HCT116 (cell line): Measurements from ENCODE around the gene PRLH. TPM values are rescaled to one million over a fixed set of nuclear protein-coding genes. Genes with fewer than 3 reads are reported as not detected.
A peak's percentile ranks its signal among the peaks of the same experiment; 100 is the strongest.

Experiments
- ATAC-seq: fragments of 200-7000 bp; cut with Tn5 transposase; 2 replicates; pipeline ENCODE4 v1.9.1; 2020; ENCODE audit warnings: mild to moderate bottlenecking, moderate library complexity
- BruUV-seq: library from RNA; stranded (reverse); fragments of 400-500 nt; replicated peaks from 2 replicates; lab custom pipeline; 2021; lab: Mats Ljungman, UMichigan
- CTCF ChIA-PET: fragments of 300-600 bp; sonication (Branson Sonifier 250); formaldehyde crosslinking; loops from one replicate; lab custom pipeline; 2021; ENCODE audit warnings: antibody characterized with exemption; lab: Charles Lee
- POLR2A ChIA-PET: fragments of 300-600, 350-600 bp; sonication (Branson Sonifier 250); formaldehyde crosslinking; loops from one replicate; lab custom pipeline; 2021; ENCODE audit warnings: antibody characterized with exemption; lab: Charles Lee
- RAD21 ChIA-PET, 2 experiments: fragments of 300-600 bp; sonication (Branson Sonifier 250); formaldehyde crosslinking; loops; one replicate each; lab custom pipeline; 2023; ENCODE audit warnings: low total read pairs in 2 of 2; ENCODE audit not compliant: uncharacterized antibody in 2 of 2, unreplicated experiment in 2 of 2, low non-redundant PET in 1 of 2; lab: Charles Lee
- DNase-seq: peaks from one replicate; pipeline ENCODE4 v3.0.0-alpha.2; 2010; ENCODE audit warnings: low read depth, low spot score
- H2AFZ ChIP-seq: fragments of 200-600 bp; shearing (Covaris generic), sonication (generic); 2 replicates; pipeline ENCODE4 v1.6.1; 2017; ENCODE audit warnings: low read depth, mixed run types, mixed read lengths, antibody characterized with exemption, low read length; ENCODE audit not compliant: poor library complexity, severe bottlenecking
- H3K27ac ChIP-seq: 2 replicates; pipeline ENCODE4 v1.5.1; 2012; ENCODE audit warnings: low read depth, low read length
- H3K27me3 ChIP-seq: fragments of 200-600 bp; sonication (generic); 2 replicates; pipeline ENCODE4 v1.6.1; 2016; ENCODE audit warnings: mixed run types, low read length, mixed read lengths; ENCODE audit not compliant: insufficient read depth
- H3K36me3 ChIP-seq, 2 experiments: fragments of 200-500 bp in 1 of 2; fragments of 200-600 bp in 1 of 2; sonication (Bioruptor generic) in 1 of 2; sonication (generic) in 1 of 2; 2 replicates each; pipeline versions ENCODE4 v1.5.1 to v1.6.1; 2014 to 2016; ENCODE audit warnings: low read length in 2 of 2, inconsistent platforms in 1 of 2, mixed read lengths in 1 of 2, mixed run types in 1 of 2; ENCODE audit not compliant: insufficient read depth in 2 of 2, control insufficient read depth in 1 of 2
- H3K4me1 ChIP-seq, 2 experiments: fragments of 200-600 bp in 1 of 2; sonication (generic) in 1 of 2; 2 replicates each; pipeline versions ENCODE4 v1.5.1 to v1.6.1; 2012 to 2017; ENCODE audit warnings: low read length in 2 of 2, inconsistent platforms in 1 of 2, mild to moderate bottlenecking in 1 of 2, mixed read lengths in 1 of 2, mixed run types in 1 of 2, moderate library complexity in 1 of 2; ENCODE audit not compliant: insufficient read depth in 2 of 2, control insufficient read depth in 1 of 2
- H3K4me2 ChIP-seq: fragments of 200-600 bp; sonication (generic); 2 replicates; pipeline ENCODE4 v1.6.1; 2017; ENCODE audit warnings: mixed run types, low read length, mixed read lengths
- H3K4me3 ChIP-seq, 2 experiments: fragments of 200-600 bp in 1 of 2; sonication (generic) in 1 of 2; replicated peaks in 1 of 2; 2 replicates each; pipeline ENCODE4 v1.5.1; 2011 to 2016; ENCODE audit warnings: low read length in 2 of 2, control low read depth in 1 of 2, low read depth in 1 of 2, mild to moderate bottlenecking in 1 of 2, mixed read lengths in 1 of 2, mixed run types in 1 of 2
- H3K79me2 ChIP-seq: fragments of 200-600 bp; sonication (generic); 2 replicates; pipeline ENCODE4 v1.6.1; 2017; ENCODE audit warnings: mild to moderate bottlenecking, mixed run types, low read length, moderate library complexity, mixed read lengths; ENCODE audit not compliant: insufficient read depth
- H3K9ac ChIP-seq: fragments of 200-600 bp; sonication (generic); 2 replicates; pipeline ENCODE4 v1.6.1; 2016; ENCODE audit warnings: low read length, mixed read lengths
- H3K9me2 ChIP-seq: fragments of 200-600 bp; sonication (generic), shearing (Covaris generic); 2 replicates; pipeline ENCODE4 v1.6.1; 2017; ENCODE audit warnings: mixed run types, mild to moderate bottlenecking, moderate library complexity; ENCODE audit not compliant: insufficient read depth
- H3K9me3 ChIP-seq, 2 experiments: fragments of 200-500 bp in 1 of 2; fragments of 200-600 bp in 1 of 2; sonication (Bioruptor generic) in 1 of 2; sonication (generic) in 1 of 2; 2 replicates each; pipeline ENCODE4 v1.6.1; 2014 to 2017; ENCODE audit warnings: low read length in 2 of 2, mixed read lengths in 2 of 2, inconsistent platforms in 1 of 2, low read depth in 1 of 2, mild to moderate bottlenecking in 1 of 2, mixed run types in 1 of 2, moderate library complexity in 1 of 2; ENCODE audit not compliant: control insufficient read depth in 1 of 2, insufficient read depth in 1 of 2
- H4K20me1 ChIP-seq: fragments of 200-600 bp; sonication (generic), shearing (Covaris generic); 2 replicates; pipeline ENCODE4 v1.6.1; 2017; ENCODE audit warnings: mixed run types, mild to moderate bottlenecking, moderate library complexity; ENCODE audit not compliant: insufficient read depth
- ATF3 ChIP-seq: IDR thresholded peaks from 2 replicates; pipeline ENCODE4 v1.6.1; 2012
- CBX3 ChIP-seq: IDR thresholded peaks from 2 replicates; pipeline ENCODE4 v1.6.1; 2012; ENCODE audit warnings: low read depth
- CTCF ChIP-seq, 3 experiments: fragments of 200-600 bp in 1 of 3; sonication (generic) in 1 of 3; IDR thresholded peaks in 2 of 3; conservative IDR thresholded peaks in 1 of 3; 2 replicates each; pipeline ENCODE4 v1.5.1; 2012 to 2017; ENCODE audit warnings: low read depth in 2 of 3, low read length in 2 of 3, antibody characterized with exemption in 1 of 3, borderline replicate concordance in 1 of 3, control low read depth in 1 of 3, mild to moderate bottlenecking in 1 of 3, mixed read lengths in 1 of 3, mixed run types in 1 of 3, moderate library complexity in 1 of 3; ENCODE audit not compliant: insufficient read depth in 1 of 3
- EGR1 ChIP-seq: IDR thresholded peaks from 2 replicates; pipeline ENCODE4 v1.6.1; 2012; ENCODE audit warnings: low read depth
- EZH2phosphoT487 ChIP-seq: fragments of 200-600 bp; IDR thresholded peaks from 2 replicates; pipeline ENCODE4 v1.6.1; 2018; ENCODE audit warnings: antibody characterized with exemption, borderline replicate concordance
- JUND ChIP-seq: IDR thresholded peaks from 2 replicates; pipeline ENCODE4 v1.6.1; 2012
- MAX ChIP-seq: IDR thresholded peaks from 2 replicates; pipeline ENCODE4 v1.6.1; 2012
- RAD21 ChIP-seq: IDR thresholded peaks from 2 replicates; pipeline ENCODE4 v1.6.1; 2012; ENCODE audit warnings: low read depth, mild to moderate bottlenecking
- SP1 ChIP-seq: IDR thresholded peaks from 2 replicates; pipeline ENCODE4 v1.6.1; 2012; ENCODE audit warnings: low read depth
- TCF7L2 ChIP-seq: IDR thresholded peaks from 2 replicates; pipeline ENCODE4 v1.7.0; 2011; ENCODE audit warnings: borderline replicate concordance, inconsistent platforms; ENCODE audit not compliant: insufficient read depth, insufficient read length; ENCODE audit errors: extremely low read depth
- ZBTB33 ChIP-seq: IDR thresholded peaks from 2 replicates; pipeline ENCODE4 v1.6.1; 2011; ENCODE audit warnings: mild to moderate bottlenecking, low read length, moderate library complexity; ENCODE audit not compliant: insufficient replicate concordance; ENCODE audit errors: extremely low read depth
- ZFX ChIP-seq: fragments of 450-650 bp; IDR thresholded peaks from 2 replicates; pipeline ENCODE4 v1.6.1; 2017
- intact Hi-C: fragments of 100-400 bp; cut with micrococcal nuclease; formaldehyde crosslinking; loops from 2 replicates; pipeline ENCODE4 v1.10.0; 2022
- total RNA-seq: library from RNA; stranded (reverse); gene quantifications from one replicate; pipeline ENCODE4 v1.2.1, GENCODE V29; 2021; ENCODE audit not compliant: unreplicated experiment

The PRLH gene
- total RNA-seq, 1 experiment from 2014 or later, result not detected

GRCh38 chr2:237581751-237582746 lies 15.7 kb downstream of the PRLH start:
- DNase-seq (no peak), ATAC-seq (peak; percentile 36; the same call in 1 of the 2 replicates)
- no peaks in the 10 kb centered on the region for H3K9me3 ChIP-seq
- RAD21 ChIA-PET, result no interaction called here
- no peak overlapping the region for H3K4me3 ChIP-seq
- H3K9me2 ChIP-seq, result no peaks in the 10 kb centered on the region
- BruUV-seq, result no TSS peak
- no peaks in the 10 kb centered on the region for H3K4me1 ChIP-seq
- no peak for TF ChIP-seq ATF3
- TF ChIP-seq EGR1, result no peak
- peak; percentile 21; the same call in 1 of the 2 replicates for TF ChIP-seq RAD21
- TF ChIP-seq EZH2phosphoT487, result no peak
- H2AFZ ChIP-seq, result no peak overlapping the region
- no peak overlapping the region for H3K27ac ChIP-seq
- no peak overlapping the region for H3K4me2 ChIP-seq
- no peaks in the 10 kb centered on the region for H3K79me2 ChIP-seq
- intact Hi-C loops, result no loop called here
- no peaks in the 10 kb centered on the region for H3K27me3 ChIP-seq
- no peak overlapping the region for H3K9ac ChIP-seq
- peaks cover 0 to 6% of the 10 kb centered on the region in 2 experiments; a peak in 2 of 4 replicates for H3K36me3 ChIP-seq
- CTCF ChIA-PET, result interaction anchor here (1.3 kb wide), 1 partner anchor 10 kb away, joined by 5 read pairs; no protein-coding TSS in a partner anchor
- H4K20me1 ChIP-seq, result no peaks in the 10 kb centered on the region
- POLR2A ChIA-PET, result no interaction called here

GRCh38 chr2:237583385-237584295 lies 17.3 kb downstream of the PRLH start:
- Histone ChIP-seq H3K79me2 (peaks cover 6% of the 10 kb centered on the region), H3K4me3 (no peak overlapping the region), H4K20me1 (no peaks in the 10 kb centered on the region), H3K4me2 (no peak overlapping the region), H3K27me3 (no peaks in the 10 kb centered on the region), H3K36me3 (peaks cover 0 to 6% of the 10 kb centered on the region in 2 experiments; a peak in 2 of 4 replicates), H2AFZ (no peak overlapping the region), H3K9ac (no peak overlapping the region), H3K4me1 (peaks cover 0 to 4% of the 10 kb centered on the region in 2 experiments; a peak in 1 of 4 replicates), H3K9me3 (no peaks in the 10 kb centered on the region), H3K9me2 (no peaks in the 10 kb centered on the region), H3K27ac (no peak overlapping the region)
- ChIA-PET POLR2A (no interaction called here), CTCF (no interaction called here), RAD21 (no interaction called here)
- BruUV-seq, result no TSS peak
- no peak for ATAC-seq
- DNase-seq, result no peak
- intact Hi-C loops, result no loop called here
- TF ChIP-seq CTCF (IDR thresholded peaks at IDR 0.05 in 2 of 3, conservative IDR thresholded peaks at IDR 0.05 in 1 of 3; ENCODE audit: borderline replicate concordance in 1 of 3, insufficient read depth in 1 of 3, low read depth in 2 of 3, low read length in 2 of 3) (no peak), EGR1 (no peak), ZFX (no peak), CBX3 (no peak), MAX (no peak), TCF7L2 (no peak), SP1 (no peak), ZBTB33 (no peak), JUND (no peak)
